ENCODE results near the gene SPINK8.
"Not testable (repeated sequence)": the region's sequence is repeated elsewhere in the genome, so short reads cannot be mapped to it uniquely, and the experiment has no call there.

Gene SPINK8

GRCh38 chr3:48271763-48272498 is 61.5 kb downstream of the SPINK8 start:
- no peak overlapping the region for H3K4me3 ChIP-seq (replicated peaks; ENCODE audit: low read depth, low read length)
- peaks cover 20% of the 10 kb centered on the region for H3K36me3 ChIP-seq (ENCODE audit: control insufficient read depth, insufficient read depth, low read length)
- DNase-seq (ENCODE audit: extremely low read depth, insufficient read length): no peak
- TF ChIP-seq CTCF (IDR thresholded peaks at IDR 0.05; ENCODE audit: insufficient read depth, low read length, poor library complexity, severe bottlenecking): no peak
- no peaks in the 10 kb centered on the region for H3K27me3 ChIP-seq (replicated peaks; ENCODE audit: control insufficient read depth, insufficient read depth, low read length)

DNA sequence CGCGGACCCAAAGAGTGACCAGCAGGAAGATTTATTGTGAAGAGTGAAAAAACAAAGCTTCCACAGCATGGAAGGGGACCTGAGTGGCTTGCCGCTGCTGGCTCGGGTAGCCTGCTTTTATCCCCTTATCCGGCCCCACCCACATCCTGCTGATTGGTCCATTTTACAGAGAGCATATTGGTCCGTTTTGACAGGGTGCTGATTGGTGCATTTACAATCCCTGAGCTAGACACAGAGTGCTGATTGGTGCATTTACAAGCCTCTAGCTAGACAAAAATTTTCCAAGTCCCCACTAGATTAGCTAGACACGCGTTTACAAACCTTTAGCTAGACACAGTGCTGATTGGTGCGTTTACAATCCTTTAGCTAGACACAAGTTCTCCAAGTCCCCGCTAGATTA is 62.2 kb downstream of the SPINK8 start:
- DNase-seq (ENCODE audit: extremely low read depth, insufficient read length); H3K4me3 ChIP-seq (replicated peaks; ENCODE audit: low read depth, low read length); H3K27me3 ChIP-seq (replicated peaks; ENCODE audit: control insufficient read depth, insufficient read depth, low read length): not testable (repeated sequence)
- peaks cover 23% of the 10 kb centered on the region for H3K36me3 ChIP-seq (ENCODE audit: control insufficient read depth, insufficient read depth, low read length)

GRCh38 chr3:48270306-48270705 is 63.2 kb downstream of the SPINK8 start:
- no peak for DNase-seq (ENCODE audit: extremely low read depth, insufficient read length)
- Histone ChIP-seq H3K27me3 (replicated peaks; ENCODE audit: control insufficient read depth, insufficient read depth, low read length) (no peaks in the 10 kb centered on the region), H3K4me3 (replicated peaks; ENCODE audit: low read depth, low read length) (no peak overlapping the region), H3K36me3 (ENCODE audit: control insufficient read depth, insufficient read depth, low read length) (peaks cover 26% of the 10 kb centered on the region)
- no peak for TF ChIP-seq CTCF (IDR thresholded peaks at IDR 0.05; ENCODE audit: insufficient read depth, low read length, poor library complexity, severe bottlenecking)

- no peak overlapping the region for H3K4me3 ChIP-seq (replicated peaks; ENCODE audit: low read depth, low read length)
- H3K27me3 ChIP-seq (replicated peaks; ENCODE audit: control insufficient read depth, insufficient read depth, low read length): no peaks in the 10 kb centered on the region
- no peak for TF ChIP-seq CTCF (IDR thresholded peaks at IDR 0.05; ENCODE audit: insufficient read depth, low read length, poor library complexity, severe bottlenecking)
- H3K36me3 ChIP-seq (ENCODE audit: control insufficient read depth, insufficient read depth, low read length): peaks cover 26% of the 10 kb centered on the region
- no peak for DNase-seq (ENCODE audit: extremely low read depth, insufficient read length)
Observed at GRCh38 chr3:48269592-48269991, 63.9 kb downstream of the SPINK8 start.

DNA sequence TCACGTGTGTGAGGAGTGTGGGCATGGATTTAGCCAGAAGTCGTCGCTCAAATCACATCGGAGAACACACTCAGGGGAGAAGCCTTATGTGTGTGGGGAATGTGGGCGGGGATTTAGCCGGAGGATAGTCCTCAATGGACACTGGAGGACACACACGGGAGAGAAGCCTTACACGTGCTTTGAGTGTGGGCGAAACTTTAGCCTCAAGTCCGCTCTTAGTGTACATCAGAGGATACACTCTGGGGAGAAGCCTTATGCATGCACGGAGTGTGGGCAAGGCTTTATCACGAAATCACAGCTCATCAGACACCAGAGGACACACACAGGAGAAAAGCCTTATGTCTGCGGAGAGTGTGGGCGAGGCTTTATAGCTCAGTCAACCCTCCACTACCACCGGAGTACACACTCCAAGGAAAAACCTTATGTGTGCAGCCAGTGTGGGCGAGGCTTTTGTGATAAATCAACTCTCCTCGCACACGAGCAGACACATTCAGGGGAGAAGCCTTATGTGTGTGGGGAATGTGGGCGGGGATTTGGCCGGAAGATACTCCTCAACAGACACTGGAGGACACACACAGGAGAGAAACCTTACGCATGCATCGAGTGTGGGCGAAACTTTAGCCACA is 64.4 kb downstream of the SPINK8 start:
- DNase-seq (ENCODE audit: extremely low read depth, insufficient read length): no peak
- H3K27me3 ChIP-seq (replicated peaks; ENCODE audit: control insufficient read depth, insufficient read depth, low read length): no peaks in the 10 kb centered on the region
- TF ChIP-seq CTCF (IDR thresholded peaks at IDR 0.05; ENCODE audit: insufficient read depth, low read length, poor library complexity, severe bottlenecking): no peak
- peaks cover 26% of the 10 kb centered on the region for H3K36me3 ChIP-seq (ENCODE audit: control insufficient read depth, insufficient read depth, low read length)
- no peak overlapping the region for H3K4me3 ChIP-seq (replicated peaks; ENCODE audit: low read depth, low read length)

DNA sequence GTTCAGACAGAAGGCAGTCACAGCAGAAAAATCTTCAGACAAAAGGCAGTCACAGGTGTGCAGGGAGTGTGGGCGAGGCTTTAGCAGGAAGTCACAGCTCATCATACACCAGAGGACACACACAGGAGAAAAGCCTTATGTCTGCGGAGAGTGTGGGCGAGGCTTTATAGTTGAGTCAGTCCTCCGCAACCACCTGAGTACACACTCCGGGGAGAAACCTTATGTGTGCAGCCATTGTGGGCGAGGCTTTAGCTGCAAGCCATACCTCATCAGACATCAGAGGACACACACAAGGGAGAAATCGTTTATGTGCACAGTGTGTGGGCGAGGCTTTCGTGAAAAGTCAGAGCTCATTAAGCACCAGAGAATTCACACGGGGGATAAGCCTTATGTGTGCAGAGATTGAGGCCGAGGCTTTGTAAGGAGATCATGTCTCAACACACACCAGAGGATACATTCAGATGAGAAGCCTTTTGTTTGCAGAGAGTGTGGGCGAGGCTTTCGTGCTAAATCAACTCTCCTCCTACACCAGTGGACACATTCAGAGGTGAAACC is 65.0 kb downstream of the SPINK8 start:
- DNase-seq (ENCODE audit: extremely low read depth, insufficient read length): no peak
- H3K4me3 ChIP-seq (replicated peaks; ENCODE audit: low read depth, low read length): no peak overlapping the region
- H3K27me3 ChIP-seq (replicated peaks; ENCODE audit: control insufficient read depth, insufficient read depth, low read length): no peaks in the 10 kb centered on the region
- TF ChIP-seq CTCF (IDR thresholded peaks at IDR 0.05; ENCODE audit: insufficient read depth, low read length, poor library complexity, severe bottlenecking): no peak
- peaks cover 28% of the 10 kb centered on the region for H3K36me3 ChIP-seq (ENCODE audit: control insufficient read depth, insufficient read depth, low read length)
